Non-pigmented ciliary epithelial cell (primary cell): Measurements from ENCODE around the gene METTL21C.
A peak's percentile ranks its signal among the peaks of the same experiment; 100 is the strongest.

ENCODE experiments used
- DNase-seq: peaks from one replicate; pipeline ENCODE4 v3.0.0-alpha.2; 2010; ENCODE audit warnings: low read depth

Gene METTL21C

GRCh38 chr13:102694937-102695336 is at the start of gene METTL21C:
Gene METTL21C (minus strand): TSS chr13:102695044. CDS start chr13:102694498, 546 bp downstream.
- no peak for DNase-seq

GRCh38 chr13:102742506-102742905 is 47.7 kb upstream of the METTL21C start:
- DNase-seq = no peak

GRCh38 chr13:102742101-102742500 is 47.3 kb upstream of the METTL21C start:
- no peak for DNase-seq

- DNase-seq = peak; percentile 51
These were observed 34.9 kb upstream of the METTL21C start for GRCh38 chr13:102729560-102730270.

GRCh38 chr13:102726430-102726829 is 31.6 kb upstream of the METTL21C start:
- DNase-seq = no peak

GRCh38 chr13:102724923-102725322 is 30.1 kb upstream of the METTL21C start:
- no peak for DNase-seq

GRCh38 chr13:102721800-102722231 is 27.0 kb upstream of the METTL21C start:
- no peak for DNase-seq

GRCh38 chr13:102718746-102719145 is 23.9 kb upstream of the METTL21C start:
- no peak for DNase-seq

GRCh38 chr13:102715447-102715846 is 20.6 kb upstream of the METTL21C start:
- no peak for DNase-seq

- DNase-seq = no peak
These were observed 15.4 kb upstream of the METTL21C start for GRCh38 chr13:102710261-102710679.

- no peak for DNase-seq
These were observed 14.7 kb upstream of the METTL21C start for GRCh38 chr13:102709536-102709935.

GRCh38 chr13:102708991-102709390 is 14.1 kb upstream of the METTL21C start:
- no peak for DNase-seq

GRCh38 chr13:102708211-102708610 is 13.4 kb upstream of the METTL21C start:
- DNase-seq = no peak

- DNase-seq = peak; percentile 70
These were observed 12.6 kb upstream of the METTL21C start for GRCh38 chr13:102707467-102707866.

- DNase-seq = no peak
These were observed 9.6 kb upstream of the METTL21C start for GRCh38 chr13:102704238-102705058.

- DNase-seq = no peak
These were observed 8.8 kb upstream of the METTL21C start for GRCh38 chr13:102703726-102704035.

GRCh38 chr13:102702965-102703725 is 8.3 kb upstream of the METTL21C start:
- DNase-seq = no peak

- no peak for DNase-seq
These were observed 6.5 kb upstream of the METTL21C start for GRCh38 chr13:102701331-102701730.

GRCh38 chr13:102700088-102701031 is 5.5 kb upstream of the METTL21C start:
- DNase-seq = no peak

- no peak for DNase-seq
These were observed 4.7 kb upstream of the METTL21C start for GRCh38 chr13:102699504-102699903.

- DNase-seq = no peak
These were observed 3.8 kb upstream of the METTL21C start for GRCh38 chr13:102698649-102698980.
